ENCODE measurements around the gene SLC23A2.

- TF ChIP-seq CREB5 (CRISPR knock-in tag; IDR thresholded peaks at IDR 0.05; ENCODE audit: low read depth) (no peak), ZFP30 (CRISPR knock-in tag; IDR thresholded peaks at IDR 0.05) (no peak), CSRNP3 (CRISPR knock-in tag; IDR thresholded peaks at IDR 0.05) (no peak), ESRRG (CRISPR knock-in tag; IDR thresholded peaks at IDR 0.05) (no peak), ZFP3 (CRISPR knock-in tag; IDR thresholded peaks at IDR 0.05) (no peak), PATZ1 (CRISPR knock-in tag; IDR thresholded peaks at IDR 0.05; ENCODE audit: borderline replicate concordance) (no peak), ARNTL (CRISPR knock-in tag; IDR thresholded peaks at IDR 0.05; ENCODE audit: borderline replicate concordance, low read depth) (no peak), TCF4 (CRISPR knock-in tag; IDR thresholded peaks at IDR 0.05; ENCODE audit: borderline replicate concordance) (no peak), ISL1 (CRISPR knock-in tag; IDR thresholded peaks at IDR 0.05) (no peak), PPARA (CRISPR knock-in tag; IDR thresholded peaks at IDR 0.05; ENCODE audit: borderline replicate concordance) (no peak), TOX (CRISPR knock-in tag; IDR thresholded peaks at IDR 0.05; ENCODE audit: borderline replicate concordance) (no peak)
Observed at GRCh38 chr20:4811257-4811656, 190.1 kb downstream of the SLC23A2 start.

Data from SK-N-SH treated with all-trans-retinoic acid at 6 μM for 48 hours (cell line).